SKM-1 treated with dmso at 0.1 percent for 144 hours (cell line): ENCODE measurements around the gene SC5D.

Experiments
- DNase-seq: peaks from one replicate; lab custom pipeline; 2025; ENCODE audit not compliant: unreplicated experiment; lab: John Stamatoyannopoulos, UW

SC5D gene, protein sequence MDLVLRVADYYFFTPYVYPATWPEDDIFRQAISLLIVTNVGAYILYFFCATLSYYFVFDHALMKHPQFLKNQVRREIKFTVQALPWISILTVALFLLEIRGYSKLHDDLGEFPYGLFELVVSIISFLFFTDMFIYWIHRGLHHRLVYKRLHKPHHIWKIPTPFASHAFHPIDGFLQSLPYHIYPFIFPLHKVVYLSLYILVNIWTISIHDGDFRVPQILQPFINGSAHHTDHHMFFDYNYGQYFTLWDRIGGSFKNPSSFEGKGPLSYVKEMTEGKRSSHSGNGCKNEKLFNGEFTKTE

DNA sequence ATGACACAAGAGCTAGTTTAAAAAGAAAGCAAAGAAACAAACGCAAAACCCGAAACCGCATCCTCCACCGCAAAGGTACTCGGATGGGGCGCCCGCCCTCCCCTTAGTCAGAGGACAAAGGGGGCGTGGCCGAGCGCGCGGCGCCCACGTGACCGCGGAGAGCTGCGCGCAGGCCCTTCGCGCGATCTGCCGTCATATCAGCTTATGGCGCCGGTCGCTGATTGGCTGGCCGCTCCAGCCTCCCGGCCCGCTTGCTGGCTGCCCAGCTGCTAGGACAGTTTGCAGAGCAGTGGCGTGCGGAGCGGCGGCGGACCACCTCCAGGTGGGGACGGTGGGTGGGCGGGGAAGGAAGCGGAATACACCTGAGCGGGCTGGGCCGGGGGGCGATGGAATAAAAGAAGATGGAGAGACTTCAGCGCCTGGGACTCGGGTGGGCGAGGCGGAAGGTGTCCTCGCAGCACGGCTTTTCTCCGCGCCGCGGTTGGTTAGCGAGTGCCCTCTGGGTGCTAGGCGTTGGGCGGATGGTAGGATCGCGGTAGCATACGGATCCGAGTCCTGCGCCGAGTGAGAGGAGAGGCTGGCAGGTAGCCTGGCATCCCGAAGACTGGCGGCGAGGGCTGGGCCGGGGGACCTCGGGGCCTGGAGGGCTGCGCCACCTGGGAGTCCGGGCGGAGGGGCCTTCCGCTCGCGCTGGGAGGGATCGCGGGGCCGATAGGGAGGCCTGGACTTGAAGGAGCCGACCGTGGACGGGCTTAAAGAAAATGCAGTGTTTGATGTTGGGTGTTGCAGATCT is at the start of gene SC5D:
Gene SC5D (plus strand): TSS at position 277 of the 793 bp plus-strand sequence. CDS start 10,605 bp downstream, outside the sequence.
- peak; percentile 89 for DNase-seq

DNA sequence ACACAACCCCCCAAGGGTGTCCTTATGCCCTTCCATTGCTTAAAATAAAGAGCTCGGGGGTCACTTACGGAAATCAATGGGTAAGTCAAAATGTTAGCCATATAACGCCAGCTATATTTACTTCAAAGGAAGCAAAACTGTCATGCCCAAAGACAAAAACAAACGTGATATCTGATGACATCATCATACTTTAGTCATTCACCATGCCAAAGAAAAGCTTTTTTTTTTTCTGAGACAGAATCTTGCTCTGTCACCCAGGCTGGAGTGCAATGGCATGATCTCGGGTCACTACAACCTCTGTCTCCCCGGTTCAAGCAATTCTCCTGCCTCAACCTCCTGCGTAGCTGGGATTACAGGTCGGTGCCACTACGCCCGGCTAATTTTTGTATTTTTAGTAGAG is 47.7 kb upstream of the SC5D start:
- no peak for DNase-seq

DNA sequence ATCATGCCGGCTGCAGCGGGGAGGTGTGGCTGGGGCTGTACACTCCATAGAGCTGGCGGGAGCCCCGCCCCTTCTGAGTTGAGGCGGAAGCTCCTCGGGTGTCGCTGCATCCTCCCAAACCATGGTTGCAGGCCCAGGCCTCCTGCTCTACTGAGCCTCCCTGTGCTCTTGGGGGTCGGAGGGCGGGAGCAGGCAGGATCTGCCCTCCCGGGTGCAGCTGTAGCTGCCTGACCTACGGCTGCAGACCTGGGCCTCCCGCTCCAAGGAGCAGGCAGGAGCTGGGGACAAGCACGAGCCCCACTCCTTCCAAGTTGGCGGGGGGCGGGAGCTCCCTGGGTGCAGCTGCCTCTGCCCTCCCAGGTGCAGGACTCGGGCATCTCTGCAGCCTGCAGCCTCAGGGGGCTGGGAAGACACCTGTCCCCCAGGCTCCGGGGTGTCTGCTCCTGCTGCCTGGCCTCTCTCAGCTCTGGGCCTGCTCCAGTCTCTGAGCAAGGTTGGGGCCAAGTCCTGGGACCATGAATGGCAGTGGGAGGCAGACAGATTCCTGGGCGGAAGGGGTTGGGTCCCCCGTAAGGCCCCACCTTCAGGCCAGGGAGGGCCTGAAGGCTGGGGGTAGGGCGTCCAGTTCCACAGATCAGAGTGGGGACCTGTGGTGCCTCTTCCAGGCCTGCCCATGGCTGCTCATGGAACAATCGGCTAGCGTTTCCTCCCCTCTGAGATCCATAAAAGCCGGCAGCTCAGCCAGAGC is 46.4 kb upstream of the SC5D start:
- DNase-seq, result no peak

DNA sequence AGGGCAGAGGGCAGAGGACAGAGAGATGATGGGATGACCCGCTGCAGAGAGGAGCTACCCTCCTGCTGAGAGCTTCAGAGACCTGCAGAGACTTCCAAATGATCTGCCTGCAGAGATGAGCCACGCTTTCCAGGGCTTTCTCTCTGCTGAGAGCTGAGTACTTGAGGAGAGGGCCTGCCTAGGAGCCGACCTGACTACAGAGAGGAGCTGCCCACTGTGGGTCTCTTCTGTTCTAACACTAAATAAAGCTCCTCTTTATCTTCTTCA is 45.9 kb upstream of the SC5D start:
- DNase-seq, result no peak

DNA sequence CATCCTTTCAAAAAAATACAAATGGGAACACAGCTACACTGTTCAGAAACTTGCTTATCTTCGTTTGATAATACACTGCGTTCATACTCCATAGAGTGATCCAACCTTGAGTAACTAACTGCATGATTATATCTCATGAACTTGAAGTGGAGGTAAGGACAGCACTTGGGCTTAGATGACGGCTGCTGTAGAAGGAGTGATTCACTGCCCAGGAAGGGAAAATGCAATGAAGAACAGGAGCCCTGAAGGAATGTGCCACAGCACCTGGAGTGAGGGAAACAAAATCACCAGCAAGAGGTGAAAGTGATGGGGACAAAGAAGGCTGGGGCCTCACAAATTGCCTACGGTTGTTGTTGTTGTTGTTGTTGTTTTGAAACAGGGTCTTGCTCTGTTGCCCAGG is 44.1 kb upstream of the SC5D start:
- DNase-seq, result no peak

DNA sequence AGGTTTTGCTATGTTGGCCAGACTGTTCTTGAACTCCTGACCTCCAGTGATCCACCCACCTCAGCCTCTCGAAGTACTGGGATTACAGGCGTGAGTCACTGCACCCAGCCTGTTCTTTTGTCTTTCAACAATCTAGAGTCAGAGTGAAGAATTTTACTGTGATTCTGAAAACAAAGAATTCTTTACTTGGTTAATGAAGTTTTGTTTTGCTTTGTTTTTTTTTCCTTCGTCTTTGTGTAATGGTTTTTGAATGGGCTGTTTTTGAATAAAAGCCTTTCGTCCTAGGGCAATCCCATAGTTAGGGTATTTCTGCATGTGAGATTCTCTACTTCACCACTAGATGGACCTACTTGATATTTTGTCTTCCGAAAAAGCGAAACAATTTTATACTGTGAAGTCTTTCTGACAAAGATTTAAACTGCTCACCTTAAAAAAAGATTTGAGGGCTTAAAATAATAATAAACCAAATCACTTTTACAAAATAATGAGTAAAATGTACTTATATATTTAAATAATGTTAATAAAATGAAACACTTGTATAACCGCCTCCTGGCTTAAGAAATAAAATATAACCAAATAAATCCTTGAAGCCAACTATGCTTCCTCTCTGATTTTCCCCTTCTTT is 43.4 kb upstream of the SC5D start:
- peak; percentile 21 for DNase-seq

DNA sequence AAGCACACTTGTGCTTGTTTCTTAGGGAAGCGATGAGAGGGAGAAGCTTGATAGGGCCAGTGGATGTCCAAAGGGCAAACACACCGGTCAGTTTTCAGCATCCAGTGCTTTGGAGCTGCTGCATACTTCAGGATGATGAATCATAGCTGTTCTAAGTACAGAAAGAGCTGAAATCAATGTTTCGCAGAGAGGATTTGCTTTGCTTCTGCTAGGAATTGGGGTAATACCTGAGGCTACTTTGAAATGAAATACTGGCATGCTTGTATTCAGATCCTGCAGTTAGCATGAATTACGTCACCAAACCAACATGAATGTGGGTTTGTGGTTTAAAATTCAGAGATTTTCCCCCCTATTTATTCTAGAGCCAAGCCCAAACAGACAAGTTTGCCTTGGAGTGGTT is 41.7 kb upstream of the SC5D start:
- DNase-seq, result no peak

DNA sequence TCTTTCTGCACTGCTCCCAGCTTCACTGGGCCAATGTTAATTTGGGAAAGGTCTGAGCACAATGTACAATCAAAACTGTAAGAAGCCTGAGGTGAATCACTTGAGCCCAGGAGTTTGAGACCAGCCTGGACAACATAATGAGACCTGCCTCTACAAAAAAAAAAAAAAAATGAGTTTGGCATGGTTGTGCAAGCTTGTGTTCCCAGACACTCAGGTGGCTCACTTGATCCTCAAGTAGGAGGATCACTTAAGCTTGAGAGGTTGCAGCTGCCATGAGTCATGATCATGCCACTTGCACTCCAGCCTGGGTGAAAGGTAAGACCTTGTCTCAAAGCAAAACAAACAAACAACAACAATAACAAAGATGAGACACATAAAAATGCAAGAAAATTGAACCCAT is 38.6 kb upstream of the SC5D start:
- no peak for DNase-seq

DNA sequence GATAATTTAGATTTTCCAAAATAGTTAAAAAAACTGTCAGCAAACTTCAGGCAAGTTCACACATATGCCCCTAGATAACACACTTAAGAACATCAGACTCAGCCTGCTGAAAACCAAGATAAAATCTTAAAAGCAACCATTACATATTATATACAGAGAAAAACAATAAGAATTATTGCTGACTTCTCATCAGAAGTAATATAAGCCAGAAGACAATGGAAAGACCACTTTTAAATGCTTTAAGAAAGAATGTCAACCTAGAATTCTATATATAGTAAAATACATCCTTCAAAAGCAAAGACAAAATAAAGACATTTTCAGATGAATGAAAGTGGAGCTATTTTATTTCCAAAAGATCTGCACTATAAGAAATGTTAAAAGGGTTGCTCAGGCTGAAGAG is 37.8 kb upstream of the SC5D start:
- DNase-seq, result no peak

DNA sequence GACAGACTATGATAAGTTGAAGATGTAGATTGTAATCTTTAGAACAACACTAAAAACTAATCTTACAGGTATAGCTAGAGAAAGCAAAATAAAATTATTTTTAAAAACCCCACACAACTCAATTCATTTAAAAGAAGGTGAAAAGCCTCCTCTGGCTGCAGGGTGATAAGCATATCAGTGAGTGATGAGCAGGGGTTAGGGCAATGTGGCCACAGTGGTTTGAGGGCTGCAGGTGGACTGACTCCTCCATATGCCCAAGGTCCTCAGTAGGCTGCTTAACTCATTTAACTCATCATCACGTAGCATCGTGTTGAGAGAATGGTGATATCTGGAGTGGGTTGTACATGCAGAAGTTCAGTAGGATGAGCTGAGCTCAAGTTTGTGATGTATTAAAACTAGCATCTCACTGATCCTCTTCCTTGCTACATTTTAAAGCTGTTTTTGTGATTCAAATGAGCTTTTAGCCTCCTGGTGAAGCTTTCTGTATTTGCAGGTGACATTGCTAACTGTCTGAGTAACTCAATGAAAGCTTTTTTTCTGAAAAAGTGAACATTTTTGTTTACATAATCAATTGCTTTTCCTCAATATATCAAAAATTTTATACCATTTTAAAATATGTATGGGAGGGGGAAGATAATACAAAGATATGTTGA is 37.0 kb upstream of the SC5D start:
- DNase-seq, result no peak

DNA sequence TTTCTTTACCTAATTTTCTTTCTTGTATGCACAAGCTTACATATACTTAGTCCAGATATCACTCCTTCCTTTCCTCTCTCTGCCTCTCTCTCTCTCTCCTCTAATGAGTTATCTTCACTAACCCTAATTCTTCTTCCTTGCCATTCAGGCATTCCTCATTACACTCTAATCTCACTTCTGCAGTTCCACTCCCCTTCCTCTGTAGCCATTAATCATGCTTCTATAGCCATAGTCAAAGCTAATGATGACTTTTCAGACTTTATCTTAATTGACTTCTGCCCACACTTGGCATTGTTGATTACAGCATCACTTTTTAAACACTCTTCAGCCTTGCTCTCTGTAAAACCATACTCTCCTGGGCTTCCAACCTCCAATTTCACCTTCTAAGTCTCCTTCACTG is 35.3 kb upstream of the SC5D start:
- DNase-seq, result no peak

DNA sequence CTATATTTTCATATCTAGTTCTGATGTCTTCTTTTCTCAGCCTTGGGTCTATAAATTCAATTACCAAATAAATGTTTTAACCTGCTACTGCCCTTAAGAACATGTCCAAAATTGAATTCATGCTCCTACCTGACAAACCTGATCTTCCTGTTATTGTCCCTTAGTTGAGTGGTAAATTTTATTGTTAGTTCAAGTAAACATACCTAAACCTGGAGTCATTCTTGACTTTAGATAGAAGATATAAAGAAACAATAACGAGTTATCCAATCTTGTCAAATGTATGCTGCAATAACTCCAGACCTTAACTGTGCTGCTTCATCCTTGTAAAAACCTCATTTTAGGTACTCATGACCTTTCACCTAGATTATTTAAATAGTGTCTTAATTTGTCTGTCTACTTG is 34.6 kb upstream of the SC5D start:
- DNase-seq, result no peak

DNA sequence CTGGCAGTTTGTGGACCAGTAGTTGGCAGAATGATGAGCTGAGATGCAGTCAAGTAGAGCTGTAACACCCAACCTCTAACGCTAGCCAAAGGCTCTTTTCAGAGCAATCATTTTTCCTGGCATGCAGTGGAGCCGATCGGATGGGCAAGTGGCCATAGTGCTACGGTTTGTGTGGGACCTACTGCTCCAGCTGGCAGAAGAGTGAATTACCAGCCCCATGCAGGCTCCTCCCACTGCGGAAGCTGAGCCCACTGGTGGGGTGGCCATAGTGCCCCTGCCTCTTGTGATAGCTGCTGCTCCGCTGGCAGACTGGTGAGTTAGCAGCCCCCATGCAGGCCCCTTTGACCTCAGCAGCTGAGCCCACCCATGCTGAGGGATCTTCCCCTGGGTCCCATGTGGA is 27.0 kb upstream of the SC5D start:
- no peak for DNase-seq

DNA sequence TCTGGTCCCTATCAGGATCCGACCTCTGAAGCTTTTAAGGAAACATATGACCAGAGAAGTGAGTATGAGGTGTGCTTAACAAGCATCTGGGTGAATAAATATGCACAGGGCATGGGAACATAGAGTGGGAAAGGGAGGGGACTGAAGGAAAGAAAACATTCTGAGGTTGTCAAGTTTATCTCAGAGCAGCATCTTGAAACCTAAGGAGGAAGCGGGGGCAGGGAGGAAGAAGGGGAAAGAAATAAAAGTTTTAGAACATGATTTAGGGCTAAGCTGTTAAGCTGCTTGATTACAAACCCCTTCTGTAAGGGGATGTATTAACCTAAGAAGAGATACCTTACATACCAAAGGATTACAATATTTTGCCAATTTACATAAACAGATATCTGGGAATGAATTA is 24.0 kb upstream of the SC5D start:
- no peak for DNase-seq

DNA sequence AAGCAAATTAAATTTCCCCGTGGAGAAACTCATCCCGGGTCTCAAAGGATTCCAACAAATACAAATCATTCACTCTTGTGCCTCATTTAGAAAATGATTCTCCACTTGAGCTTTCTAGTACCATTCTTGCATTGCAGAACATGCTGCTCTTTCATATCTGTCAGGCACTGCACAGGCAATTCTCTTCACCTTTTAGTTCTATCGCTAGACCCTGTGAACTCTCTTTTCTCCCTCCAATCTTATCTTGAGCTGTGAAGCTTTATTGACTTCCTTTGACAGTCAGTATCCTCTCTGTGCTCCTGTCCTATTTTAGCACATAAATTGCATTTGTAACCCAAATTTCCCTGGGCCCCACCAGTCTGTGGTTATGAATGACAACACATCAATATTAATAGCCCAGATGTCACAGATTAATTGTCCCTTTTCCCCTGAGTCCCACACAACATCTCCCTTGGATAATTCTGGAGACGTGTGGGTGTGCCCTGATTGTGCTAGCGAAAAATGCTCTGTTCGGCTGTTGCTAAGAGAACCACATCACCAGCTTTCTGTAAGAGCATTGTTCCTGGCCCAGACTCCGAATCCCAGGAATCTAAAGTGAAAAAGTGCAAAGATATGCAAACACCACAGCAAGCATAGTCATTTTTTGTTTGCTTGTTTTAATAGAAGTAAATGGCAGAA is 22.4 kb upstream of the SC5D start:
- DNase-seq, result no peak

DNA sequence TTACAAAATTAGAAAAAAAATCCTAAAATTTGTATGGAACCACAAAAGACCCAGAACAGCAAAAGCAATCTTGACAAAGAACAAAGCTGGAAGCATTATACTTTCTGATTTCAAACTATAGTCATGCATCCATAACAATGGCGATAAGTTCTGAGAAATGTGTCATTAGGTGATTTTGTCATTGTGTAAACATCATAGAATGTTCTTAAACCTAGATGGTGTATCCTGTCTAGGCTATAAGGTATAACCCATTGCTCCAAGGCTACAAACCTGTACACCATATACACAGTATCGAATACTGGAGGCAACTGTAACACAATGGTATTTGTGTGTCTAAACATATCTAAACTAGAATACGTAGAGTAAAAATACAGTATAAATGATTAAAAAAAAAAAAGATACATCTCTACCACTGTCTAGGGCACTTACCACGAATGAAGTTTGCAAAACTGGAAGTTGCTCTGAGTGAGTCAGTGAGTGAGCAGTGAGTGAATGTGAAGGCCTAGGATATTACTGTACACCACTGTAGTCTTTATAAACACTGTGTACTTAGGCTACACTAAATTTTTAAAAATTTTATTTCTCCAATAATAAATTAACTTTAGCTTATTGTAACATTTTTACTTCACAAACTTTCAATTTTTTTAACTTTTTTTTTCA is 18.1 kb upstream of the SC5D start:
- no peak for DNase-seq

DNA sequence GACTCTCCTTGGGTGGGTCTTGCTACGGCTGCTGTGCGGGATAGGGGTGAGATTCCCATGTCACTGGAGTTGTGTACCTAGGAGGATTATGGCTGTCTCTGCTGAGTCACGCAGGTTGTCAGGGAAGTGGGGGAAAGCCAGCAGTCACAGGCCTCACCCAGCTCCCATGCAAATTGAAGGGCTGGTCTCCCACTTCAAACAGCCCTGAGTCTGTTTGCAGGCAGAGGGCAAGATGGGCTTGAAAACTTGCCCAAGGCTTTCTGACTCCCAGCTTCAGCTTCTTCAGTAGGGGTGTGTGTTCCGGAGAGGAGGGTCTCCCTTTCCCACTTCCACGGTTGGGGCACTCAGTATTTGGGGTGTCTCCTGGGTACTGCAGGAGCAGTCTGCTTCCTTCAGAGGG is 10.9 kb upstream of the SC5D start:
- DNase-seq, result no peak

DNA sequence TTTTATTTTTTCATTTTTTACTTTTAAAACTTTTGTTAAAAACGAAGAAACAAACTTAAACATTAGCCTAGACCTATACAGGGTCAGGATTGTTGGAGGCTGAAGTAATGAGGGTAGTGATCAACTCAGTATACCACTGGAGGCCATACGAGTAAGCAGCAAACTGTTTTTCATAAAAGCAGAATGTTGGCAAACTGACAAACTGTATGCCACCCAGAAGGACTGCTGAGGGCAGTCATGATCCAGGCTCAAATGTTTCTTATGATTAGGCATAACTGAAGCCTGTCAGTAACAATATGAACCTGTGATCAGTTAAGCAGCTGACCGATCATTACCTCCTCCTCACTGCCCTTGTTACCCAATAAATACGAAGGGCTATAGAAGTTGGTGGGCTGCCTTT is 10.2 kb upstream of the SC5D start:
- no peak for DNase-seq

DNA sequence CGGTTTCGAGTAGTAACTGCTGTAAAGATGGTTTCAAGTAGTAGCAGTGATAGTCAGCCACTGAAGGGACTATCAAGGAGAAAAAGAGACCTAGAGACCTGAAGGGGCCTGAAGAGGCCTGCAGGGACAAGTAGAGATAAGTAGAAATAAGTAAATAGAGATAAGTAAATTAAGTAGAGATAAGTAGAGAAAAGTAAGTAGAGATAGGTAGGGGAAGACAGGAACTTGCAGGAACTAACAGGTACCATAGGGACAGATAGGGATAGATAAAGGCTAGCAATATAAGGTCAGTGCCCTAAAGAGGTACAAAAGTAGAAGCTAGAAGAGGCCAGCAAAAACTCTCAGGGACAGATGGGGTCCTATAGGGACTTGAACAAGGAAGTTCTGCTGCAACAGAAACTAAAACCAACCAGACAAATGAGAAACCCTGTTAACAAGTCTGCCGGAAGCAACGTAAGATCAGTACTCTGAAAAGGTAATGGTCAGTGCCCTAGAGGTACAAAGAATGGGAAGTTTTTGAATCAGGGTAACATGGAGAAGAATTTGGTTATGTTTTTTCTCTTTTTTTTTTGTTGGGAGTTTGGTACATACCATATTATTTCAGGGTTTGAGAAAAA is 9.6 kb upstream of the SC5D start:
- DNase-seq, result no peak

DNA sequence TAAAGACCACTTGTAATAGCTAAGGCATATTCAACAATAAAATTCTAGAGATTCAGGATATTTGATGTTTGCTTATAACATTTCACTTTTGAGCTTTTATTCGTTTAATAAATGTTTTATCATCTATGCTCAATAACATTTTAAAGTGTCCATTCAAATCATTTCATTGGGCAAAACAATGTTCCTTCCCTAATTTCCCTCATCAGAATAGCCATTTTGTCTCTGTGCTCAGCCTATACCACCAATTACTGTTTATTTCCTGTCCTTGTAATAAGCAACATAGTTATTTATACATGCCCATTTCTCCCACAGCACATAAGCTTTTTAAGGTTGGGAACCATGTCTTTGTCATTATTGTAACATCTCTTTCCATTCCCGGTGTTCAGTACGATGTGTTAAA is 1.3 kb upstream of the SC5D start:
- no peak for DNase-seq
